ENCODE measurements around the gene MAPKBP1. TPM values are rescaled to one million over a fixed set of nuclear protein-coding genes. Genes with fewer than 3 reads are reported as not detected.

MAPKBP1 gene
- total RNA-seq, 1 experiment from 2014 or later = 13.7 TPM

DNA sequence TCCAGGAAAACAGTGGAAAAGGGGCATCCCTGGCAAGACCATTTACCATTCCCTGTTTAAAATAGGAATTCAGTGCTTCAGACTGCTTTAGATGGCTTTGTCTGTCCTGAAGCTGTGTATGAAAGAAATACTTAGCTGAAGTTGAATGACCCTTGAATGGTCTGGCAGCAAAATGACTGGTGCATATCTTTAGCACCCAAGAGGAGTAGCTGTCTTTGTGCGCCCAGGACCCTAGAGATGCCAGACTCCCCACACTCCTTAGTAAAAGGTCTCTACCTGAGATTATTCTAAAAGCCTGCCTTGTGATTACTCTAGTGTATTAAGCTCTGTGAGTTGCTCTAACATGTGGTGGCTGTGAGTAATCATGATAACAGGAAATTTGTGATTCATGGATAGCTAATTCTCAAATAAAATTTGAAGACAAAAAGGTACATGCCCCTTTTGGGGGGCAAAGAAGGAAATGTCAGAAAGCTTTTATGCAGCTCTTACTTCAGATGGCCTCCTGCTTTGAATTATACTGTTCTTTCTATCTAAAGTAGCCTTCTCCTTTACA, 3.2 kb downstream of the MAPKBP1 start:
- no CpG with 5 or more reads among the region's 1 CpG for WGBS (ENCODE audit: extremely low coverage, insufficient read length, low lambda C conversion rate)
- Histone ChIP-seq H3K79me2 (ENCODE audit: insufficient read depth, low read length) (no peaks in the 10 kb centered on the region), H3K27me3 (ENCODE audit: insufficient read depth, low read length) (no peaks in the 10 kb centered on the region), H3K56ac (ENCODE audit: insufficient read length, low read depth, low read length) (no peak overlapping the region), H3K9me3 (ENCODE audit: control insufficient read depth, low read depth, low read length) (no peaks in the 10 kb centered on the region), H4K8ac (replicated peaks; ENCODE audit: insufficient read length, low read depth, low read length) (no peak overlapping the region), H2BK15ac (ENCODE audit: low read depth, low read length) (no peak overlapping the region), H3K18ac (ENCODE audit: insufficient read length, low read depth, low read length) (no peak overlapping the region), H4K5ac (ENCODE audit: insufficient read length, low read depth, low read length) (no peak overlapping the region), H4K91ac (ENCODE audit: insufficient read length, low read depth, low read length) (no peak overlapping the region), H3K4me2 (ENCODE audit: insufficient read depth, insufficient read length, low read length) (no peak overlapping the region), H3K79me1 (ENCODE audit: insufficient read depth, low read depth, low read length, poor library complexity, severe bottlenecking) (no peaks in the 10 kb centered on the region), H3K23me2 (ENCODE audit: insufficient read length, low read depth, low read length, poor library complexity, severe bottlenecking) (peaks cover 17% of the 10 kb centered on the region), H3T11ph (ENCODE audit: low read length) (no peak overlapping the region), H2BK20ac (ENCODE audit: low read depth, low read length, poor library complexity, severe bottlenecking) (no peak overlapping the region), H2BK12ac (ENCODE audit: insufficient read length, low read depth, low read length) (no peak overlapping the region), H3K9ac (ENCODE audit: extremely low read depth, insufficient read length, low read length) (no peak overlapping the region), H2AK5ac (ENCODE audit: insufficient read length, low read length) (no peak overlapping the region), H3K14ac (ENCODE audit: insufficient read depth, low read length) (no peak overlapping the region), H3K4me1 (ENCODE audit: insufficient read depth, low read length) (peaks cover 19% of the 10 kb centered on the region), H2AFZ (ENCODE audit: low read length) (no peak overlapping the region), H2BK120ac (ENCODE audit: low read depth, low read length, poor library complexity, severe bottlenecking) (no peak overlapping the region), H2BK5ac (ENCODE audit: insufficient read length, low read length) (no peak overlapping the region), H3K23ac (ENCODE audit: insufficient read length, low read depth, low read length) (no peak overlapping the region), H3K4ac (ENCODE audit: low read depth, low read length) (no peak overlapping the region), H3K27ac (ENCODE audit: insufficient read length, low read depth, low read length) (no peak overlapping the region), H4K20me1 (ENCODE audit: control insufficient read depth, insufficient read depth, insufficient read length) (no peaks in the 10 kb centered on the region)
- TF ChIP-seq, protein P1, sequence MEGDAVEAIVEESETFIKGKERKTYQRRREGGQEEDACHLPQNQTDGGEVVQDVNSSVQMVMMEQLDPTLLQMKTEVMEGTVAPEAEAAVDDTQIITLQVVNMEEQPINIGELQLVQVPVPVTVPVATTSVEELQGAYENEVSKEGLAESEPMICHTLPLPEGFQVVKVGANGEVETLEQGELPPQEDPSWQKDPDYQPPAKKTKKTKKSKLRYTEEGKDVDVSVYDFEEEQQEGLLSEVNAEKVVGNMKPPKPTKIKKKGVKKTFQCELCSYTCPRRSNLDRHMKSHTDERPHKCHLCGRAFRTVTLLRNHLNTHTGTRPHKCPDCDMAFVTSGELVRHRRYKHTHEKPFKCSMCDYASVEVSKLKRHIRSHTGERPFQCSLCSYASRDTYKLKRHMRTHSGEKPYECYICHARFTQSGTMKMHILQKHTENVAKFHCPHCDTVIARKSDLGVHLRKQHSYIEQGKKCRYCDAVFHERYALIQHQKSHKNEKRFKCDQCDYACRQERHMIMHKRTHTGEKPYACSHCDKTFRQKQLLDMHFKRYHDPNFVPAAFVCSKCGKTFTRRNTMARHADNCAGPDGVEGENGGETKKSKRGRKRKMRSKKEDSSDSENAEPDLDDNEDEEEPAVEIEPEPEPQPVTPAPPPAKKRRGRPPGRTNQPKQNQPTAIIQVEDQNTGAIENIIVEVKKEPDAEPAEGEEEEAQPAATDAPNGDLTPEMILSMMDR (conservative IDR thresholded peaks at IDR 0.05) = no peak
- Mint-ChIP-seq H3K27me3 (ENCODE audit: low read depth) (no peaks in the 10 kb centered on the region; the same call in 1 of the 2 replicates), H3K9me3 (no peaks in the 10 kb centered on the region), H3K36me3 (ENCODE audit: insufficient read depth in 1 of 3, low read depth in 3 of 3) (no peaks in the 10 kb centered on the region), H3K4me1 (peaks cover 64 to 69% of the 10 kb centered on the region in 2 experiments), H3K4me3 (no peak overlapping the region), H3K27ac (no peak overlapping the region)
- no peak for DNase-seq
